GM21367 (cell line): ENCODE results near the gene BYSL.
"Not testable (repeated sequence)": the region's sequence is repeated elsewhere in the genome, so short reads cannot be mapped to it uniquely, and the experiment has no call there.

Source experiments
- ATAC-seq: cut with Tn5 transposase; IDR thresholded peaks from one replicate; pipeline ENCODE4 v1.9.1; 2021; ENCODE audit not compliant: unreplicated experiment

Gene BYSL

GRCh38 chr6:41941280-41942066, 20.2 kb downstream of the BYSL start, which contains the start of gene CCND3:
TSS of gene CCND3 (minus strand) at chr6:41941808. CDS start at chr6:41941649, 159 bp downstream.
- ATAC-seq: peak; percentile 84

- no peak for ATAC-seq
These were observed 21.0 kb downstream of the BYSL start for GRCh38 chr6:41942067-41942851.

GRCh38 chr6:41942882-41943281, 21.6 kb downstream of the BYSL start:
- not testable (repeated sequence) for ATAC-seq

- no peak for ATAC-seq
These were observed 22.2 kb downstream of the BYSL start for GRCh38 chr6:41943456-41943855.

- ATAC-seq: no peak
These were observed 26.4 kb downstream of the BYSL start for GRCh38 chr6:41947581-41948220.

GRCh38 chr6:41954668-41955067, 33.4 kb downstream of the BYSL start:
- no peak for ATAC-seq

- no peak for ATAC-seq
These were observed 34.1 kb downstream of the BYSL start for GRCh38 chr6:41955412-41955811.

GRCh38 chr6:41957117-41957516, 35.8 kb downstream of the BYSL start:
- no peak for ATAC-seq

GRCh38 chr6:41958022-41958856, 36.9 kb downstream of the BYSL start:
- ATAC-seq: no peak

- no peak for ATAC-seq
These were observed 38.7 kb downstream of the BYSL start for GRCh38 chr6:41960028-41960427.

- no peak for ATAC-seq
These were observed 42.1 kb downstream of the BYSL start for GRCh38 chr6:41963371-41963770.

- ATAC-seq: no peak
These were observed 43.0 kb downstream of the BYSL start for GRCh38 chr6:41964201-41964887.

- ATAC-seq: no peak
These were observed 44.3 kb downstream of the BYSL start for GRCh38 chr6:41965429-41966213.

- no peak for ATAC-seq
These were observed 45.1 kb downstream of the BYSL start for GRCh38 chr6:41966214-41966920.

- no peak for ATAC-seq
These were observed 45.6 kb downstream of the BYSL start for GRCh38 chr6:41966961-41967311.

GRCh38 chr6:41967312-41968287, 46.3 kb downstream of the BYSL start:
- ATAC-seq: no peak

GRCh38 chr6:41970436-41970846, 49.1 kb downstream of the BYSL start:
- no peak for ATAC-seq

GRCh38 chr6:41972826-41973225, 51.5 kb downstream of the BYSL start:
- no peak for ATAC-seq
